ENCODE data around the gene FAM50A.
"Not testable (repeated sequence)": the region's sequence is repeated elsewhere in the genome, so short reads cannot be mapped to it uniquely, and the experiment has no call there.

Gene FAM50A

DNA sequence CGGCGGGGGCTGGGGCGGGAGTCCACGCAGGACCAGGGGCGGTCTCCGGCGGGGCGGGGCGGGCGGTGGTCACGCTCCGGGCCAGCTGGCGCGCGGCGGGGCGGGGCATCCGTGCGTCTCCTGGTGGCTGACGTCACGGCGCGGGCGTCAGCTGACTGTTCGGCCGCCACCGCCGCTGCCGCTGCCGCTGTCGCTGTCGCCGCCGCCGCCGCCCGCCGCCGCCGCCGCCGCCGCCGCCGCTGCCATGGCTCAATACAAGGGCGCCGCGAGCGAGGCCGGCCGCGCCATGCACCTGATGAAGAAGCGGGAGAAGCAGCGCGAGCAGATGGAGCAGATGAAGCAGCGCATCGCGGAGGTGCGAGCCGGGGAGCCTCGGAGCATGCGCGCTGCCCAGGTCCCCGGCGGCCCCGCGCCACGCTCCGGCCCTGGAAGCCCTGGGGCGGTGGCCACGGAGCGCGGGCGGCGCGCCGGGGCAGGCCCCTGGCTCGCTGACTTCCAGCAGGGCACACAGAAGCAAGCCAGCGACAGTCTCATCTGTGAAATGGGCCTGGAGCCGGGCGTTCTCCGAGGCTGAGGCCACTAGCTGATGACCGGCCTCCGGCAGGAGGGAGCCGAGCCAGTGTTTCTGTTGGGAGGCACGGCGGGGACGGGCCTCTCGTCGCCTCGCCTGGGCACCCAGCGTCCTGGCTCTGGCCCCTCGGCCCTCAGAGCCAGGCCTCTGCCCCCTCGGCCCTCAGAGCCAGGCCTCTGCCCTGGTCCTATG lies at the start of gene FAM50A:
FAM50A (plus strand) TSS at position 150 of the 763 bp plus-strand sequence; CDS start at position 245, 95 bp downstream.
- DNase-seq (ENCODE audit: low spot score): peak; percentile 89
- in situ Hi-C loops (cut with MboI; ENCODE audit: low sequenced_read_pairs, unreplicated experiment): no loop called here
- TF ChIP-seq, protein P1, sequence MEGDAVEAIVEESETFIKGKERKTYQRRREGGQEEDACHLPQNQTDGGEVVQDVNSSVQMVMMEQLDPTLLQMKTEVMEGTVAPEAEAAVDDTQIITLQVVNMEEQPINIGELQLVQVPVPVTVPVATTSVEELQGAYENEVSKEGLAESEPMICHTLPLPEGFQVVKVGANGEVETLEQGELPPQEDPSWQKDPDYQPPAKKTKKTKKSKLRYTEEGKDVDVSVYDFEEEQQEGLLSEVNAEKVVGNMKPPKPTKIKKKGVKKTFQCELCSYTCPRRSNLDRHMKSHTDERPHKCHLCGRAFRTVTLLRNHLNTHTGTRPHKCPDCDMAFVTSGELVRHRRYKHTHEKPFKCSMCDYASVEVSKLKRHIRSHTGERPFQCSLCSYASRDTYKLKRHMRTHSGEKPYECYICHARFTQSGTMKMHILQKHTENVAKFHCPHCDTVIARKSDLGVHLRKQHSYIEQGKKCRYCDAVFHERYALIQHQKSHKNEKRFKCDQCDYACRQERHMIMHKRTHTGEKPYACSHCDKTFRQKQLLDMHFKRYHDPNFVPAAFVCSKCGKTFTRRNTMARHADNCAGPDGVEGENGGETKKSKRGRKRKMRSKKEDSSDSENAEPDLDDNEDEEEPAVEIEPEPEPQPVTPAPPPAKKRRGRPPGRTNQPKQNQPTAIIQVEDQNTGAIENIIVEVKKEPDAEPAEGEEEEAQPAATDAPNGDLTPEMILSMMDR (IDR thresholded peaks at IDR 0.05; ENCODE audit: borderline replicate concordance, control extremely low read depth, extremely low read depth, insufficient read depth, missing control alignments): peak; percentile 16

GRCh38 chrX:154396363-154396762 lies 47.6 kb upstream of the FAM50A start:
- in situ Hi-C loops (cut with MboI; ENCODE audit: low sequenced_read_pairs, unreplicated experiment); DNase-seq (ENCODE audit: low spot score): not testable (repeated sequence)

GRCh38 chrX:154396973-154397887 lies 46.7 kb upstream of the FAM50A start:
- in situ Hi-C loops (cut with MboI; ENCODE audit: low sequenced_read_pairs, unreplicated experiment): no loop called here
- peak; percentile 68 for DNase-seq (ENCODE audit: low spot score)
- TF ChIP-seq, protein P1 (IDR thresholded peaks at IDR 0.05; ENCODE audit: borderline replicate concordance, control extremely low read depth, extremely low read depth, insufficient read depth, missing control alignments): no peak

DNA sequence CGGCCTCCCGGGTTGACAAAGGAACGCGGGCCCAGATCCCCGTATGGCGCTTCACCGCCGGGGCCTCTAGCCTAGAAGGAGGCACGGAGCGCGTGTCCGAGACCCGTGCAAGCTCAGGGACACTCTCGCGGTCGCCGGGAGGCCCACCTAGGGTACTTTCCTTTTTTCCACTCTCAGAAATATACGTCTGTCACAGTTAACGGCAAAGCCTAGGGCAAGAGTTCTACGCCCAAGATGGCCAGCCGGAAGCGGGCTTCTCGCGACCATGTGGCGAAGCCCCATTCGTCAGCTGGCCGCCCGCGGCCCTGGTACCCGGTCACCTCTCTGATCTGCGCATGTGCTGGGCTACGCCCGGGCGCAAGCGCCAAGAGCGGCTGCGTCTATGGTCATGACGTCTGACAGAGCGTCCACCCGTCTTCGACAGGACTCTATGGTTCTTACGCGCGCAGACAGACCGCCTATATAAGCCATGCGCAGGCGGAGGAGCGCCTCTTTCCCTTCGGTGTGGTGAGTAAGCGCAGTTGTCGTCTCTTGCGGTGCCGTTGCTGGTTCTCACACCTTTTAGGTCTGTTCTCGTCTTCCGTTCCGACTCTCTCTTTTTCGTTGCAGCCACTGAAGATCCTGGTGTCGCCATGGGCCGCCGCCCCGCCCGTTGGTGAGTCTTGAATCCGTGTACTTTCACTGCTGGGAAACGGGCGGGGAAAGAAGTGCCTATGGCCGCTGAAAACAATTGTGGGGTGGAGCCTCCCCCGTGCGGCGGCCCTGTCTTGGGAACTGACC lies 45.9 kb upstream of the FAM50A start, which contains the start of gene RPL10:
RPL10 (plus strand) TSS at position 490 of the 780 bp plus-strand sequence; CDS start at position 633, 143 bp downstream.
- peak; percentile 93 for DNase-seq (ENCODE audit: low spot score)
- in situ Hi-C loops (cut with MboI; ENCODE audit: low sequenced_read_pairs, unreplicated experiment): no loop called here
- TF ChIP-seq, protein P1 (IDR thresholded peaks at IDR 0.05; ENCODE audit: borderline replicate concordance, control extremely low read depth, extremely low read depth, insufficient read depth, missing control alignments): no peak

DNA sequence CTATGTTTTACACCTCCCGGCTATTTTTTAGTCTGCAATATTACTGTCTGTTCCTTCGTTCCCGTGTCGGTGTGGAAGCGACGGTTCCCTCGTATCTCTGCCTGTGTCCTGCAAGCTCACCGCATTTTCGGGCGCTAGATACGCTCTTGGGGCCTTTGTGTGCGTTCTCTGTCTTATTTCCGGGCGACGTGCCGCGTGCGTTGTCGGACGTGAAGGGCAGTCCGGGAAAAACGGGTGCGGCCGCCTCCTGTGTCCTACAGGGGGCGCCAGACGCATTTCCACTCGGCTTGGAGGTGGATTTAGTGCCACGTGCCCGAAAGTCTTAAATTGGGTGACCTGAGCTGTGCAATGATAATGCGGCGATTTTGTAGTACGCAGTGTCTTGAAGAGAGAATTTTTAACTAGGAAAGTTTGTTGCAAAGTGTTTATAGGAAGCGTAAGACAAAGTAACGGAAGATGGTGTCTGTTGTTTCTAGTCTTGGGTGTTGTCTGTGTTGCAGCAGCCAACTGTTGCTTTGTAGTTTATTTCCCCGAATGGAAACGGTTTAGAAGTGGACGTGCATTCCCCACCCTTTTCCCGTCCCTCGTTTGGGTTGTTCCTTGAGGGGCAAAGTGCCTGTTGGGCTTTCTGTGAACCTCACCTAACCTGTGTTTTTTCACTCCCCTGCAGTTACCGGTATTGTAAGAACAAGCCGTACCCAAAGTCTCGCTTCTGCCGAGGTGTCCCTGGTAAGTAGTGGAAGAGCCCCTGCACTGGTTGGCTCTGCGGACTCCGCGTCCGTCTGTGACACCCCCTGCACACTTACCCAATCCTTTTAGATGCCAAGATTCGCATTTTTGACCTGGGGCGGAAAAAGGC lies 45.0 kb upstream of the FAM50A start:
- in situ Hi-C loops (cut with MboI; ENCODE audit: low sequenced_read_pairs, unreplicated experiment): no loop called here
- TF ChIP-seq, protein P1 (IDR thresholded peaks at IDR 0.05; ENCODE audit: borderline replicate concordance, control extremely low read depth, extremely low read depth, insufficient read depth, missing control alignments): peak; percentile 70
- DNase-seq (ENCODE audit: low spot score): peak; percentile 62

Measured in GM13976 (cell line).